ENCODE data around the gene GPC3. TPM values are rescaled to one million over a fixed set of nuclear protein-coding genes. Genes with fewer than 3 reads are reported as not detected.

Gene GPC3
- total and polyA plus RNA-seq, 4 experiments from 2014 or later, result 0.20 to 2.4 (median 0.22) TPM; not detected in 1

DNA sequence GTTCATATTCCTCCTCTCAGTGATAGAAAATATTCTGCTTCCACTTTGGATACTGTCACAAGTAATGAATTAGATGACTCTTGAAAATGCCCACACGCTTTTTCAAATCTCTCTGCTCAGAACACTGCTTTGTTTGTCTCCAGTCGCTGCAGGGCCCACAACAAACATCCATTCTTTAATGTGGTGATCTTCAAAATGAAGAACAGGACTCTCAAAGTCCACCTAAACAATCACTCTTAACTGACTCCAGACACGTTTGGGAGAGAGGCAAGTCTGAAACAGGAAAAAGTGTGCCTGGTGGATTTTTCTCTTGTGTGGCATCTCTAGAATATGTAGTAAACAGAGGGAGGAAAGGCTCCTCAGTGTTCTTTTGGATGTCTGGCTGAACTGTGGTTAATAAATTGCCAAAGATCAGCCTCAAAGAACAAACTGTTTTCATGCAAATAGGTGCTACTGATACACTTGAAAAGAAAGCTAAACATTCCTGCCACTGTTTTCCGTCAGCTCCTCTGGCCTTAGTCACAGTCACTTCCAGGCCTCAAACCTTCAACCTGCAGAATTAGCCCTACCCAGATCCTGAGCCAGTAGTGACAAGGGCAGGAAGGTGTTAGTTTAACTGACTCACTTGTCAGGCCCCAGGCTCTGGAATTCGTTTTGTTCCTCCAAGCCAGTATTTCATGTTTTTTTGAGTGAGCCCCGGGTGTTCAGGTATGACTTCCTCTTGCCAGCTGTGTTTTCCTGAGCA lies 310.5 kb downstream of the GPC3 start:
- Mint-ChIP-seq H3K9me3 (no peaks in the 10 kb centered on the region), H3K27ac (no peak overlapping the region), H3K4me1 (no peaks in the 10 kb centered on the region), H3K4me3 (no peak overlapping the region), H3K36me3 (no peaks in the 10 kb centered on the region), H3K27me3 (no peaks in the 10 kb centered on the region)
- Histone ChIP-seq H3K4me1 (ENCODE audit: insufficient read depth, low read length) (no peaks in the 10 kb centered on the region), H3K27me3 (ENCODE audit: insufficient read depth, low read length) (no peaks in the 10 kb centered on the region), H3K4me3 (ENCODE audit: low read length in 2 of 2) (no peak overlapping the region), H3K36me3 (ENCODE audit: insufficient read depth, low read length) (no peaks in the 10 kb centered on the region), H3K27ac (ENCODE audit: low read depth, low read length) (no peak overlapping the region), H3K9me3 (ENCODE audit: control insufficient read depth in 1 of 2, low read length in 2 of 2) (no peaks in the 10 kb centered on the region)
- ChIA-PET POLR2A (ENCODE audit: partially characterized antibody) (no interaction called here), CTCF (ENCODE audit: partially characterized antibody) (no interaction called here)
- DNase-seq, result no peak
- intact Hi-C loops (cut with micrococcal nuclease), result no loop called here

- no peaks in the 10 kb centered on the region for H3K36me3 ChIP-seq (ENCODE audit: insufficient read depth, low read length)
- POLR2A ChIA-PET (ENCODE audit: partially characterized antibody), result no interaction called here
- H3K27ac ChIP-seq (ENCODE audit: low read depth, low read length), result no peak overlapping the region
- CTCF ChIA-PET (ENCODE audit: partially characterized antibody), result no interaction called here
- no peaks in the 10 kb centered on the region for H3K27me3 ChIP-seq (ENCODE audit: insufficient read depth, low read length)
- DNase-seq, result peak in 2 of 5 donors; percentile 0 to 3
- H3K36me3 Mint-ChIP-seq, result no peaks in the 10 kb centered on the region
- no peak overlapping the region for H3K27ac Mint-ChIP-seq
- H3K4me3 Mint-ChIP-seq, result no peak overlapping the region
- H3K4me1 ChIP-seq (ENCODE audit: insufficient read depth, low read length), result no peaks in the 10 kb centered on the region
- H3K27me3 Mint-ChIP-seq, result no peaks in the 10 kb centered on the region
- no peaks in the 10 kb centered on the region for H3K9me3 ChIP-seq (ENCODE audit: control insufficient read depth in 1 of 2, low read length in 2 of 2)
- no peaks in the 10 kb centered on the region for H3K4me1 Mint-ChIP-seq
- intact Hi-C loops (cut with micrococcal nuclease), result no loop called here
- no peaks in the 10 kb centered on the region for H3K9me3 Mint-ChIP-seq
- no peak overlapping the region for H3K4me3 ChIP-seq (ENCODE audit: low read length in 2 of 2)
Observed at GRCh38 chrX:133670383-133670782, 315.0 kb downstream of the GPC3 start.

DNA sequence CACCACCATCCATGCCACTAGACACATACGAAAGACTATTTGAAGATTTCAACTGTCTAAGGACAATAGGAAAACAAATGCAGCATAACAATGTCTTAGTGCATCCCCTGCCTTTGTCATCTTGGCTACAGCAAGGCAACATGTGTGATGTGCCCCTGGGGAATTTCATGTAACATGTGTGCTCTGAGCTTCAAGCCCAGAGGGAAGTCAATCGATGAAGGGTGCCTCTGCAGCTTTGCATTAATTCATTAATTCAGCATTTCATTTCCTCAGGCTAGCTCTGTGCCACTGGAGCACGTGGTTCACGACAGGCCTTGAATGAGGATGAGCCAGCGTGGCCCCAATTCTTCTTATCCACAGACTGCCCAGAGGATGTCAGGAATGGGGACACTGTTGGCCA lies 316.2 kb downstream of the GPC3 start:
- Histone ChIP-seq H3K27me3 (ENCODE audit: insufficient read depth, low read length) (no peaks in the 10 kb centered on the region), H3K4me3 (ENCODE audit: low read length in 2 of 2) (no peak overlapping the region), H3K9me3 (ENCODE audit: control insufficient read depth in 1 of 2, low read length in 2 of 2) (no peaks in the 10 kb centered on the region), H3K36me3 (ENCODE audit: insufficient read depth, low read length) (no peaks in the 10 kb centered on the region), H3K4me1 (ENCODE audit: insufficient read depth, low read length) (no peaks in the 10 kb centered on the region), H3K27ac (ENCODE audit: low read depth, low read length) (no peak overlapping the region)
- ChIA-PET CTCF (ENCODE audit: partially characterized antibody) (no interaction called here), POLR2A (ENCODE audit: partially characterized antibody) (no interaction called here)
- no peak for DNase-seq
- Mint-ChIP-seq H3K27ac (no peak overlapping the region), H3K27me3 (no peaks in the 10 kb centered on the region), H3K36me3 (no peaks in the 10 kb centered on the region), H3K4me1 (no peaks in the 10 kb centered on the region), H3K9me3 (no peaks in the 10 kb centered on the region), H3K4me3 (no peak overlapping the region)
- intact Hi-C loops (cut with micrococcal nuclease), result no loop called here

DNA sequence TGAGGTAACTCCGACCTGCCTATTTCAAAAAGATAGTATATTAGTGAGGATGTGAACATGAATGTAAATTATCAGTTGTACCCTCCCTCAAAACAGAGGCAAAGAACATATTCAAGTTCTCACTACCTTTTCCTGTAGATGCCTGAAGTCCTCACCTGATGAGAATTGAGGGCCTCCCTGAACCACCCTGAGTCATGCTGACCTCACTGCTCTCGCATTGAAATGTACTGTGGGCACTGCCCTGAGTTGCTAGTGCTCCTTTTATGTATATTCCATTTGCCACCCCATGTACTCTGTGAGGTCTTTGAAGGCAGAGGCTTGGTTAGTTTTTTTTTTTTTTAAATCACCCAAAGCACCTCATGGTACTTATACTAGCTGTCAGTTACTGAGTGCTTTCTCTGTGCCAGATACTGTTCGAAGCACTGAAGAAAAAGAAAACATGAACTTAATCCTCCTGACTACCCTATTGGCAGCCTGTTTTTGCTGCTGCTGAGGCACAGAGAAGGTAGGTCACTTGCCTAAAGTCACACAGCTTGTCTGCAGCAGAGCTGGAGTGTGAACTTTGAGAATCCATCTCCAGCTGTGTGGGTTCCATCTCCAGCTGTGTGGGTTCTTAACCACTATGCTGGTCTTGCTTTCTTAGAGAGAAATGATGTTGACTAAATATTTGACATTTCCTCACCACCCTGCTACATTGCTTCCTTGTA lies 317.0 kb downstream of the GPC3 start:
- intact Hi-C loops (cut with micrococcal nuclease), result no loop called here
- no peaks in the 10 kb centered on the region for H3K9me3 ChIP-seq (ENCODE audit: control insufficient read depth in 1 of 2, low read length in 2 of 2)
- H3K27me3 ChIP-seq (ENCODE audit: insufficient read depth, low read length), result no peaks in the 10 kb centered on the region
- Mint-ChIP-seq H3K4me3 (no peak overlapping the region), H3K4me1 (no peaks in the 10 kb centered on the region), H3K36me3 (no peaks in the 10 kb centered on the region), H3K27ac (no peak overlapping the region), H3K27me3 (no peaks in the 10 kb centered on the region), H3K9me3 (no peaks in the 10 kb centered on the region)
- H3K27ac ChIP-seq (ENCODE audit: low read depth, low read length), result no peak overlapping the region
- no peak overlapping the region for H3K4me3 ChIP-seq (ENCODE audit: low read length in 2 of 2)
- no peak for DNase-seq
- H3K36me3 ChIP-seq (ENCODE audit: insufficient read depth, low read length), result no peaks in the 10 kb centered on the region
- ChIA-PET POLR2A (ENCODE audit: partially characterized antibody) (no interaction called here), CTCF (ENCODE audit: partially characterized antibody) (no interaction called here)
- H3K4me1 ChIP-seq (ENCODE audit: insufficient read depth, low read length), result no peaks in the 10 kb centered on the region

- Mint-ChIP-seq H3K4me1 (no peaks in the 10 kb centered on the region), H3K27me3 (no peaks in the 10 kb centered on the region), H3K4me3 (no peak overlapping the region), H3K27ac (no peak overlapping the region), H3K36me3 (no peaks in the 10 kb centered on the region), H3K9me3 (no peaks in the 10 kb centered on the region)
- H3K9me3 ChIP-seq (ENCODE audit: control insufficient read depth in 1 of 2, low read length in 2 of 2), result no peaks in the 10 kb centered on the region
- H3K27ac ChIP-seq (ENCODE audit: low read depth, low read length), result no peak overlapping the region
- no peaks in the 10 kb centered on the region for H3K4me1 ChIP-seq (ENCODE audit: insufficient read depth, low read length)
- no peak overlapping the region for H3K4me3 ChIP-seq (ENCODE audit: low read length in 2 of 2)
- no peaks in the 10 kb centered on the region for H3K36me3 ChIP-seq (ENCODE audit: insufficient read depth, low read length)
- DNase-seq, result no peak
- intact Hi-C loops (cut with micrococcal nuclease), result no loop called here
- ChIA-PET POLR2A (ENCODE audit: partially characterized antibody) (no interaction called here), CTCF (ENCODE audit: partially characterized antibody) (no interaction called here)
- no peaks in the 10 kb centered on the region for H3K27me3 ChIP-seq (ENCODE audit: insufficient read depth, low read length)
Observed at GRCh38 chrX:133666256-133666655, 319.1 kb downstream of the GPC3 start.

GRCh38 chrX:133661962-133662839 lies 323.2 kb downstream of the GPC3 start:
- H3K27me3 ChIP-seq (ENCODE audit: insufficient read depth, low read length), result no peaks in the 10 kb centered on the region
- H3K27ac Mint-ChIP-seq, result peak overlapping the region in 1 of 7 donors; percentile 48
- no peak for DNase-seq
- no peak overlapping the region for H3K4me3 Mint-ChIP-seq
- H3K27ac ChIP-seq (ENCODE audit: low read depth, low read length), result no peak overlapping the region
- no peaks in the 10 kb centered on the region for H3K4me1 Mint-ChIP-seq
- intact Hi-C loops (cut with micrococcal nuclease), result no loop called here
- peaks cover 0 to 4% of the 10 kb centered on the region in 2 donors for H3K27me3 Mint-ChIP-seq
- H3K36me3 Mint-ChIP-seq, result no peaks in the 10 kb centered on the region
- H3K9me3 ChIP-seq (ENCODE audit: control insufficient read depth in 1 of 2, low read length in 2 of 2), result no peaks in the 10 kb centered on the region
- H3K36me3 ChIP-seq (ENCODE audit: insufficient read depth, low read length), result no peaks in the 10 kb centered on the region
- ChIA-PET CTCF (ENCODE audit: partially characterized antibody) (no interaction called here), POLR2A (ENCODE audit: partially characterized antibody) (no interaction called here)
- no peaks in the 10 kb centered on the region for H3K4me1 ChIP-seq (ENCODE audit: insufficient read depth, low read length)
- H3K4me3 ChIP-seq (ENCODE audit: low read length in 2 of 2), result no peak overlapping the region
- H3K9me3 Mint-ChIP-seq, result no peaks in the 10 kb centered on the region

DNA sequence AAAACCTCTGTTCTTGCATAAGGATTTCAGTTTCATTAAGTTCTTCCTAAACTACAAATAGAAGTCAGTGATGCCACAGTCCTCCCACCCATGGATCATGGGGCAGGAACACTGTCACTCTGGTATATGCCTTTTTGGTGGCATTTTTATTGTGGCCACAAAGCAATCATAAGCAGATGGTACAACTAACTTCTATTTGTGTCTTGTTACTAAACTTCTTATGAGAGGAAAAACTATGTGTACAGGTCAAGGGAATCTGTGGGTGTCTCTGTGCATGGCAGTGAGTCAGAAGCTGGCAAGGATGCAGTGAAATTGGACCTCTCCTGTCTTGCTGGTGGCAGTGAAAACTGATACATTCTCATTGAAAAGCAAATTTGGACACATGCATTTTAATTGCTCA lies 325.1 kb downstream of the GPC3 start:
- H3K27me3 ChIP-seq (ENCODE audit: insufficient read depth, low read length), result no peaks in the 10 kb centered on the region
- no peaks in the 10 kb centered on the region for H3K4me1 ChIP-seq (ENCODE audit: insufficient read depth, low read length)
- intact Hi-C loops (cut with micrococcal nuclease), result no loop called here
- CTCF ChIA-PET (ENCODE audit: partially characterized antibody), result no interaction called here
- no peaks in the 10 kb centered on the region for H3K4me1 Mint-ChIP-seq
- H3K36me3 ChIP-seq (ENCODE audit: insufficient read depth, low read length), result no peaks in the 10 kb centered on the region
- no peak overlapping the region for H3K27ac Mint-ChIP-seq
- H3K27ac ChIP-seq (ENCODE audit: low read depth, low read length), result no peak overlapping the region
- no peaks in the 10 kb centered on the region for H3K36me3 Mint-ChIP-seq
- H3K4me3 ChIP-seq (ENCODE audit: low read length in 2 of 2), result no peak overlapping the region
- H3K27me3 Mint-ChIP-seq, result peaks cover 0 to 4% of the 10 kb centered on the region in 2 donors
- no peak for DNase-seq
- no peaks in the 10 kb centered on the region for H3K9me3 ChIP-seq (ENCODE audit: control insufficient read depth in 1 of 2, low read length in 2 of 2)
- POLR2A ChIA-PET (ENCODE audit: partially characterized antibody), result no interaction called here
- no peak overlapping the region for H3K4me3 Mint-ChIP-seq
- H3K9me3 Mint-ChIP-seq, result no peaks in the 10 kb centered on the region

Data from CD4-positive, alpha-beta memory T cell (primary cell).